Measurements from ENCODE around the gene MFSD6. TPM values are rescaled to one million over a fixed set of nuclear protein-coding genes. Genes with fewer than 3 reads are reported as not detected.
A peak's percentile ranks its signal among the peaks of the same experiment; 100 is the strongest.

MFSD6 gene
- total RNA-seq, 2 donors from 2014 or later = 18.8 to 37.5 TPM

DNA sequence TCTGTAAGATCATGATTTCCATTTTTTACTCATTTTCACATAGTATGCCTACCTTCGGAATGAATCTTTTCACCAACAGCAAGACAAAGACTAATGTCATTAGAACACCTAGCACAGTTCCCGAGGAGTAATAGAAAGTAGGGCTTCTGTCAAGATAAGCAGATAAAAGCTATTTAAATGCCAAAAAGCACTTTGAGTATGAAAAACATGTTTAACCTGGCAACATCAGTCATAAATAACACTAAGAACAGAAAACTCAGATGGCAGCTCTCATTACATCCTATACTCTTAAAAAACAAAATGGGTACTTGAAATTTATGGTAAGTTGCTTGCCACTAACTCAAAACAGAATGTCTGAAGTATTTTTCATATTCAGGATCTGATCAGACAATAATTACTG, 109.3 kb downstream of the MFSD6 start:
- peaks cover 0 to 4% of the 10 kb centered on the region in 2 donors for H3K9me3 Mint-ChIP-seq
- H3K27ac Mint-ChIP-seq = no peak overlapping the region
- no peak for ATAC-seq
- peaks cover 0 to 36% of the 10 kb centered on the region in 2 donors for H3K36me3 Mint-ChIP-seq
- DNase-seq (ENCODE audit: low spot score in 2 of 2) = no peak

DNA sequence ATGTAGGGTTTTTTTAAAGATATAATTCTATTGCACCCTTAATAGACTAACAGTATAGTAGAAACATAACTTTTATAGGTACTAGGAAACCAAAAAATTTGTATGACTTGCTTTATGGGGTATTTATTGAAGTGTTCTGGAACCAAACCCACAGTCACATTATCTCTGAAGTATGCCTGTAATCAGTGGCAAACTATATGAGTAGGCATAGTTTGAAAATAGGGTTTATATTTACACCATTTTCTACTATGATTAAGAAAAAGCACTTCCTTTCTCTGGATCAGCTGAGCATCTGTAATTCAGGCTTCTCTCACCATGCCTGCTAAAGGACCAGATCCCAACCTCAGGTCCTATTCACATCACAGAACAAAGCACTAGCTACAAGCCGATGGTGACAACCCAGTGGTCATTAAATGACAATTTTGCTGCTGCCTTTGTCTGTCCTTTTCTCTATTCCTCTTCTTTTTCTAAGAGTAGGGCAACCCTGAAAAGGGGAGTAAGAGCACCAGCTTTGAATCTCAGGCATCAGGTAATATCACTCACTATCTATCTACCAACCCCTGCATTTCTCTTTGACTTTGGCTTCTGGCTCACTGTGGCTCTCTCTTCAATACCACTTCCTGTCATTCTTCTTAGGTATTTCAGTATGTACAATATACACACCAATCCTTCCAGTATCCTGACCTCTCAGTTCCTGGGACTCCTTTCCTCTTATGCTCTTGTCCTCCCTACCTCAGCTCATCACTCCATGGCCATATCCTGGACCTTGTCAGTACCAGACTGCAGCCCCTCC, 112.0 kb downstream of the MFSD6 start:
- peaks cover 0 to 4% of the 10 kb centered on the region in 2 donors for H3K9me3 Mint-ChIP-seq
- no peak for DNase-seq (ENCODE audit: low spot score in 2 of 2)
- H3K36me3 Mint-ChIP-seq = peaks cover 4 to 33% of the 10 kb centered on the region in 2 donors
- ATAC-seq = peak; percentile 54
- peak overlapping the region; percentile 0 to 29 for H3K27ac Mint-ChIP-seq

DNA sequence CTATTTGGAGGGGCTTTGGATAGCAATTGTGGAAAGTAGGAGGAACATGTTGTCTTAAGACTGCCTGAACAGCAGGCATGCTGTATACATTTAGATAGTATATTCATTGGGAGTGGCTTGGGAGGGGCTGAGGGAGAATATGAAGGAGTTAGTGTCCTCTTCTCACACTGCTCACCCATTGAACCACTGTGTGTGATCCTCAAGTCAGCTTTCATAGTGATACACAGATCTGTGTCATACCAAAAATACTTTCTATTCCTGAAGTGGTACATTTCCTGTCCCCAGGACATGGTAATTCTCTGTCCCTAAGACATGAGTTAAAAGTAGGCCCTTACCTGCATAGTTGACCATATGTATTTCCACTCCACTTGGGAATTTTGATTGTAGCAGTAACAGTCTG, 116.8 kb downstream of the MFSD6 start:
- Mint-ChIP-seq H3K9me3 (peaks cover 0 to 9% of the 10 kb centered on the region in 2 donors), H3K27ac (no peak overlapping the region), H3K36me3 (peaks cover 4 to 35% of the 10 kb centered on the region in 2 donors)
- no peak for DNase-seq (ENCODE audit: low spot score in 2 of 2)
- peak; percentile 51 to 59 for ATAC-seq

DNA sequence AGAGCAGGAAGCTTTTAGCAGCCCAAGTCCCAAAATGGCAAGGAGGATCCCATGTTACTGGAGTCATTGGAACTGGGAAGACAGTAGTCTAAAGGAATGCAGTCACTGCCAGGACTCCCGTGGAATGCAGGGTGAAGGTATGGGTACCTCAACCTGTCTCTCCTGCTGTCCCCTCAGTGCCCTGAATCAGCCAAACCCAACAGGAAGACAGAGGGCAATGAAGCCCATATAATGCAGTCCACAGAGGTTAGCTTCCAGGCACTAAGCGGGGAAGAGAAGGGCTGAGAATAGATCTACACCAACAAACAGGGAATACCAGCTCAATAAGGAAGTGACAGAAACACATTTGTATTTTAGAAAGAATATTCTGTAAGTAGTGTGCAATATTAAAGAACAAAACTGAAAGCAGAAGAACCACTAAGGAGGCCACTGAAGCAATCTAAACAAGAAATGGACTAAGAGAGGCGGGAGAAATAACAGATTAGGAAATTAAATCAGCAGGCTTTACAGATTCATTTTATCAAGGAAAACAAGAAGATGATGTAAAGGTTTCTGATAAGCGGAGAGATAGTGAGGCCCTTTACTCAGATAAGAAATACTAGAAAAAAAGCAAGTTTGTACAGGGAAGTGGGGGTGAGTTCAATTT, 118.1 kb downstream of the MFSD6 start:
- peaks cover 4 to 28% of the 10 kb centered on the region in 2 donors for H3K36me3 Mint-ChIP-seq
- DNase-seq (ENCODE audit: low spot score in 2 of 2) = no peak
- no peak for ATAC-seq
- H3K27ac Mint-ChIP-seq = no peak overlapping the region
- H3K9me3 Mint-ChIP-seq = peaks cover 0 to 9% of the 10 kb centered on the region in 2 donors

DNA sequence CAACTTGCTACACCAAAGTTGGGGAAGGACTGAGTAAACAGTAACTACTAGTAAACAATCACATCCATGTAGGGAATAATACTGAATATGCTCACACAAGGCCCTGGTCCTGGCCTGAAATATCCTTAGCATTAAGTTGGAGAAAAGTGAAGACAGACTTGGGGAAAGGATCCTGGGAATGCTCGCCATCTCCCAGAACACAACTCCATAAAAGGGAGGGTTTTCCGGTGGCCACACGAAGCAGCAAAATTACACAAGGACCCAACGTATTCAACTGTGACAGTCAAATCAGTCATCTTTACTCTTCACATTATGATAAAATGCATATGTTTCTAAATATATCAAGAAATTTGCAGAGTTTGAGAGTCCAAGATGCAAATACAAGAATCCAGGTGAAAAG, 119.1 kb downstream of the MFSD6 start:
- DNase-seq (ENCODE audit: low spot score in 2 of 2) (no peak), ATAC-seq (no peak)
- Mint-ChIP-seq H3K27ac (peak overlapping the region in 1 of 2 donors; percentile 23), H3K36me3 (peaks cover 4 to 20% of the 10 kb centered on the region in 2 donors), H3K9me3 (peaks cover 0 to 5% of the 10 kb centered on the region in 2 donors)

DNA sequence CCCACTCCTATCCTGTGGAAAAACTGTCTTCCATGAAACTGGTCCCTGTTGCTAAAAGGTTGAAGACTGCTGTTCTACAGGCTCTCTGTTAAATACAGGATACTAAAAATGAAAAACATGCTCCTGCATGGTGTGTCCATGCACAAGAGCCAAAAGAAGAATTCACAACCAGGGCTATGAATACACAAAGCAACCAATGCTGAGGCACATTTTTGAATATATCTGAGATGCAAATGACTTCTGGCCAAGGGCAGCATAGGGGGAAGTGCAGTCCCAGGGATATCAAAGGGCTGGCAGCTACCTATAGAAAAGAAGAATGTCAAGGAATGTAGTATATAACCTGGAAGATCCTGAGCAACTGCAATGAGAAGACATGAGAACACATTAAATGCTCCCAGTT, 119.8 kb downstream of the MFSD6 start:
- Mint-ChIP-seq H3K36me3 (peaks cover 4 to 20% of the 10 kb centered on the region in 2 donors), H3K27ac (peak overlapping the region in 1 of 2 donors; percentile 23)
- no peak for ATAC-seq

DNA sequence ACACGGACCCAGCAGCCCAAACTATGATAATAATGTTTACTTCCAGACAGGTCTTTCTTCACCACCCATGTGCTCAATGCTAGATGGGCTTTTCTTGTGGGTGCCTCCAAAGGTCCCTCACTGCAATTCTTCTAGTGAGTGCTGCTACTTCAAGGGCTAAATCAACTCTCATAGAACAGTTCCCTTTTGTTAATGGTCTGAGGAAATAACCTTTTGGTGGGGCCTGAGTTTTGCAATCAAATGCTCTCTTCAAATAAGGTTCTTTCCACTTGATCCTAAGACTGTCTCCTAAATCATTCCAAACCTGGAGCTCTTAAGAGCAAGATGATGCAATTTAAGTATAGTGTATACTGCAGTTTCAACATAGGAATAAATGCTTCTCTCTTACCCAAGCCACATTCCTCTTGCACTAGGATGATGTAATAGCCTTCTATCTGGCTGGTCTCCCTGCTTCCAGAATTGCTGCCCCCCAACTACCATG, 120.4 kb downstream of the MFSD6 start:
- Mint-ChIP-seq H3K27ac (peak overlapping the region in 1 of 2 donors; percentile 30), H3K36me3 (peaks cover 7 to 22% of the 10 kb centered on the region in 2 donors), H3K9me3 (peaks cover 0 to 5% of the 10 kb centered on the region in 2 donors)
- ATAC-seq (no peak), DNase-seq (ENCODE audit: low spot score in 2 of 2) (no peak)

More for the DNA sequence above, 119.8 kb downstream of the MFSD6 start:
- DNase-seq (ENCODE audit: low spot score in 2 of 2) = no peak
- peaks cover 0 to 5% of the 10 kb centered on the region in 2 donors for H3K9me3 Mint-ChIP-seq

DNA sequence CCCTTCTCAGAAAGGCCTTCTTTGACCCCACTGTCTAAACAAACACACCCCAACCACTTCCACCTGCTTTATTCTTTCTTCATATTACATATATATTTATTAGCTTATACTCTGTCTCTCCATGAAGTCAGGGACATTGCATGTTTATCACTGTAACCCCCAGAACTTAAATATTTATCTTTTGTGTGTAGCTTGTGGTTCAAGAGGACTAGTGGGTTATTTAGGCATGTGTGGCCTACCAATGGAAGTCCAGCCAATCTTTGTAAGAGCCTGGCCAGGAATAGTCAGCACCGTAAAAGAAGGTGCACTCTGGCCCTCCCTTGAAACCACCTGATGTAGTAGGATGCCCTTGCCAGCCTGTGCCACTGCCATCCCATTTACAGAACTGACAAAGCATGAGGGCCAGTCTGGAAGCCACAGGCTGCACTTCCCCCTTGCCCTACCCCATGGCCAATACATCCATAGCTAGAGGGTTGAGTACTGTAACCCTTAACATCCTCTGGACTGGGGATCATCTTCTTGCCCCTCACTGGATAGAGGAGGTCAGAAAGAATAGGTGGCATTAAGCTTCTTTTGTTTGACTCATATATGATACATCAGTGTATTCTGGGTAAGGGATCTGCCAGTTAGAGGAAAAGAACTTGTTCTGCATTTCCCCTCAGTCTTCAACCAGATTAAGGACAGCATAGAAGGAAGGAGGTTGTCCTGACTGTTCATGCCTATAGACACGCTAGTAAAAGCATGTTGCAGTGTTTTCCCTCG, 121.5 kb downstream of the MFSD6 start:
- H3K9me3 Mint-ChIP-seq = peaks cover 0 to 5% of the 10 kb centered on the region in 2 donors
- peaks cover 12 to 17% of the 10 kb centered on the region in 2 donors for H3K36me3 Mint-ChIP-seq
- ATAC-seq = no peak
- peak overlapping the region in 1 of 2 donors; percentile 54 for H3K27ac Mint-ChIP-seq
- no peak for DNase-seq (ENCODE audit: low spot score in 2 of 2)

DNA sequence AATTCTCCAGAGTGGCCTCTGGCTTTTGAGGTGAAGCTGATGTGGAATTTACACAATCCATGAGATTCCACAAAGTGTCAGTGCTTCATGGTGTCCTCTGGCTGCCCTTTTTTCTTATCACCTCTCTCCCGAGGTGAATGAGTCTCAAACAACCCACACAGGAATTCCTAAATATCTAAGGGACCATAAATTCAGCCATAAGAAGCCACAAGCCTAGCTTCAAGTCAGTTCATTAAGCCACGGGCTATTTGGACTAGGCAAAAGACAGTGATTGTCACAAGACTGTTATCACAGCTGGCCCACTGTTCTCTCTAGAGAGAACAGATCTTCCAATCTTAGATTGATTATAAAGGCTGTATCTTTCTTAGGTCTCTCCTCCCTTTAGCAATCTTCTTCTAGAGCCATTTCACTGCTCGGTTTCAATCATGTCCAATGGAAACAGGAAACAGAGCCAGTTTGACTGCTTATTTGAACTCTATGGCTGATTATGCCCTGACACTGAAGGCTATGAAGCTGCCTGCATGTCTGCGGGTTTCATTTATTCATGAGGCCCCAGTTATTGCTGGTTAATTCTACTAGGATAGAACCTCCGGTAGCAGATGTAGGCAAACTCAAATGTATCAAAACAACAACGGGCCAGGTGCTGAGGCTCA, 122.2 kb downstream of the MFSD6 start:
- peaks cover 12 to 13% of the 10 kb centered on the region in 2 donors for H3K36me3 Mint-ChIP-seq
- no peak for ATAC-seq
- no peak for DNase-seq (ENCODE audit: low spot score in 2 of 2)
- H3K9me3 Mint-ChIP-seq = peaks cover 0 to 3% of the 10 kb centered on the region in 2 donors
- peak overlapping the region; percentile 14 to 54 for H3K27ac Mint-ChIP-seq

DNA sequence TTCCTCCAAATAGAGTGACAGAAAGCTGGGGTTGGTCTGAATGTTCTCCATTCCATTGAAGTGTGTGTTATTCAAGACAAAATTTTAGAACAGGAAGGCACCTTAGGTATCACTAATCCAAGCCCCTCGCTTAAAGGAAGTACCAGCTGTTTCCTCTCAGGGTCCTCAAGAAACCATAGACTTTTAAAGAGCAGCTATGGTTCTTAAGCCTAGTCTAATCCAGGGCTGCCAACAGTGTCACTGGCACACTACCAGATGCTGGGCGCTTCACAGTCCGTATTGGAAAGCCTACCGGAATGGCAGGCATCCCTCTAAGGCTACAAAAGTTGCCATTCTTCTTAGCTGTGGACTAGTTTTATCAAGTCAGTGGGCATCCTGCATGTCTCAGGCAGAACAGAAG, 124.4 kb downstream of the MFSD6 start:
- Mint-ChIP-seq H3K9me3 (peaks cover 4 to 9% of the 10 kb centered on the region in 2 donors), H3K27ac (peak overlapping the region in 1 of 2 donors; percentile 99), H3K36me3 (peaks cover 32 to 33% of the 10 kb centered on the region in 2 donors)
- DNase-seq (ENCODE audit: low spot score in 2 of 2) (no peak), ATAC-seq (no peak)

DNA sequence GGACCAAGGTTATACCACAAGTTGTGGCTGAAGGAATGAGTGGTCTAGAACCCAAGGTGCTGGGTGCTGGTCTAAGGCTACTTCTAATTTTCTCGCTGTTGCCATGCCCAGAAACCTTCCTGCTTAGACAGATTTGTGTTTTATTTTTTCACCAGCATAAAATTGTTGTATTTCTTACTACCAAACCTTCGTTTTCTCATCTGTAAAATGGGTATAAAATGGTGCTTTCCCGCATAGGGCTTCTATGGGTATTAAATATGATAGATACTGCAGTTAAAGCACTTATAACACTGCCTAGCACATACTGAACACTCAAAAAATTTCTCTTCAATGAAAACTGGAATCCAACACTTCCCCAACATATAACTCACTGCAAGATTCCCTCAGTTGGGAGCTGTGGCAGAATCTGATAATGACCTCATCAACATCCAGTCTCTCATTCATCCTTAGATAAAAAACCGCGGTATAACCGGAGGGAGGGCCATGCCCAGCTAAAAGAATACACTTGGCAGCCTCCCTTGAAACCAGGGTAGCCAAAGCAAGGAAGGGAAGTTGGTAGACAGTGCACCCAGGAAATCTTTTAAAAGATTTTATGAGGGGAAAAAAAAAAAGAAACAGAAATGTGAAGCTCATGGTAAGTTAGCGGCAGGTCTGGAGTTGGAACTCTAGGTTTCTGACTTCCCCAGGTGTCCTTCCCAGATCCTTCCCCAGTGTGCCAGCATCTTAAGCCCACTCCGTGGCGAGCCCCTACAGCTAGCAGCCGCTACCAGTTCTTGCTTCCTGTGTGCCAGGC, 125.2 kb downstream of the MFSD6 start:
- no peak for ATAC-seq
- DNase-seq (ENCODE audit: low spot score in 2 of 2) = no peak

DNA sequence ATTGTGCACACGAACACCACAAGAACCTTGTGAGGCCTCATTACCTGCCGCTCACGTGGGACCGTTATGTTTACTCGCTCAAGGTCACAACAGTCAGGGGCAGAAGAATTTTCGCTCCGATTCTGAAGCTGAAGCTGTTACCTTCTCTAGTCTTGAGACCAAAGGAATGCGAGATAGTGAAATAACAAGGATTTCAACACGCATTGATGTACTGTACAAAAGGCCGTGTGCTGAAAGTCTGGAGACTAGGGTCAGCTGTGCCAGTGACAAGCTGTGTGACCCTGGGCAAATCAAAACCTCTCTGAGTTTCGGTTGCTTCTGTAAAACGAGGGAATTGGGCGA, 125.8 kb downstream of the MFSD6 start:
- peak; percentile 34 to 50 for ATAC-seq
- peaks cover 10 to 15% of the 10 kb centered on the region in 2 donors for H3K9me3 Mint-ChIP-seq
- peak; percentile 47 to 63 for DNase-seq (ENCODE audit: low spot score in 2 of 2)
- H3K27ac Mint-ChIP-seq = peak overlapping the region; percentile 99
- peaks cover 37 to 46% of the 10 kb centered on the region in 2 donors for H3K36me3 Mint-ChIP-seq

More for the DNA sequence above, 125.2 kb downstream of the MFSD6 start:
- Mint-ChIP-seq H3K36me3 (peaks cover 33 to 41% of the 10 kb centered on the region in 2 donors), H3K9me3 (peaks cover 4 to 10% of the 10 kb centered on the region in 2 donors), H3K27ac (peak overlapping the region; percentile 99)

DNA sequence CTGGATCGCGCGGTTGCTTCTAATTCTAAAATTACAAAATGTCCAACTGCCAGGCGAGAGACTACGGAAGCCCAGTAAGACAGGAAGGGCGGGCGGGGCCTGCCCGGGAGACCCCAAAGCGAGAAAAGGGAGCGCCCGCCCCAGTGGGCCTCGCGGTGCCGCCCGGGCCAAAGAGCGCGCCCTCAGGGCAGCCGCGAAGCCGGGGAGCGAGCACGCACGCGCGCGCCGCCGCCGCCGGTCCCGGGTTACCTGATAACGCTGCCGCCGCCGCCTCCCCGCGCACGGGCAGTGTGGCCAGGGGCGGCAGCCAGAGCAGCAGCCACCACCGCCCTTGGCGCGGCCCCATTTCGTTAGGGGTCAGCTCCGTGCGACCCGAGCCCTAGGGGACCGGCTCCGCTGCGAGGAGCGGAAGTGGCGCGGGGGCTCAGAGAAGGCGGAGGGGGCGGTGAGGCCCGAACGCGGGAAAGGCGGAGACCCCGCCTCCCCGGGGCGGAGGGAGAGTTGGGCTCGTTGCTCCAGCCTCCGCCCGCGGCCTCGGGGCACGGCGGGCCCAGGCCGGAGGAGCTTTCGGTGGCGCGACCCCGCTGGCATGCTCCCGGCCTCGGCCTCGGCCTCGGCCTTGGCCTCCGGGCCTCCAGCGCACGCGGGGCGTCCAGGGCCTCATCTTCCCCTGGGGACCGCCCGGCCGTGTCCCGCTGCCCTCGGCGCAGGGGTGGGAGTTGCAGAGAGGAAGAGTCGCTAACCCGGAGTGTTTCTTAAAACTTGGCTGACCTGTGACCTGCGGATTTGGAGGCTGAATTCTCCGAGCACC, 126.4 kb downstream of the MFSD6 start, which contains the start of gene NEMP2:
NEMP2 (minus strand) TSS at position 413 of the 811 bp plus-strand sequence; CDS start at position 346, 67 bp downstream.
- Mint-ChIP-seq H3K9me3 (peaks cover 10 to 19% of the 10 kb centered on the region in 2 donors), H3K36me3 (peaks cover 38 to 52% of the 10 kb centered on the region in 2 donors), H3K27ac (peak within 1 kb of the TSS; percentile 99)
- DNase-seq (ENCODE audit: low spot score in 2 of 2) (peak; percentile 87 to 88), ATAC-seq (peak; percentile 81 to 86)

DNA sequence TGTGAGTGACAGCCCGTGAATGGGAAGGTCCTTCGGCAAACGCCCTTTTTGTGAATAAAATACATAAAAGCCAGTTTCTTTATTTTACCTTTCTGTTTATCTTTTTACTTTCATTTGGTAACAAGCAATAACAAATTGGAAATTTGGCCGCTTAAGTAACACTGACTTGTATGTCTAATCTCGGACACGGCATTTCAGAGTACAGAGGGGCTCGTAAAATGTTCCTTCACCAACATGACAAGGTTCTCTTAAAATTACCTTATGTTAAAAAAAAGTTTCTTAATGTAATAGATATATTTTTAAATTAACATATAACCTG, 126.9 kb downstream of the MFSD6 start:
- Mint-ChIP-seq H3K36me3 (peaks cover 43 to 58% of the 10 kb centered on the region in 2 donors), H3K27ac (peak overlapping the region; percentile 95 to 99), H3K9me3 (peaks cover 15 to 25% of the 10 kb centered on the region in 2 donors)
- DNase-seq (ENCODE audit: low spot score in 2 of 2) (no peak), ATAC-seq (no peak)

DNA sequence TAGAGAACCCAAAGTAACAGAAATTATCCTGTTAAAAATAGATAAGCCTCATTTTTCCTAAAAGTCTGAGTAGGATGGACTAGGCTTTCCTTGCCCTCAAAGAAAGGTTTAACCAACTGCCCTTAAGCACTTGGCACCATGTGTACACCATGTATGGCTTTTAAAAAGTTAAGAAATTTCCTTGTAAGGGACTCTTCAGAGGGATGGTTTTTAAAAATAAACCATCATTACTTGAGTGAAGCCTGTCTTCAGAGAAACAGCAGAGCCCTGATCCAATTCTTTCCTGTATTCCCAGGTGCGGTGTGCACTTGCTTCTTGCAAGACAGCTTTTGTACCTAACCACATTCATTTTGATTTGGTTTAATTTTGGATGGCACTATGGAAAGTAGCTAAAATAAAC, 127.4 kb downstream of the MFSD6 start:
- DNase-seq (ENCODE audit: low spot score in 2 of 2) = no peak
- peaks cover 49 to 63% of the 10 kb centered on the region in 2 donors for H3K36me3 Mint-ChIP-seq

More for the DNA sequence above, 127.4 kb downstream of the MFSD6 start:
- H3K27ac Mint-ChIP-seq = peak overlapping the region in 1 of 2 donors; percentile 99
- peaks cover 19 to 30% of the 10 kb centered on the region in 2 donors for H3K9me3 Mint-ChIP-seq
- ATAC-seq = no peak
